Tibial artery (tissue), 4 donors: ENCODE data around the gene PEMT.
A peak's percentile ranks its signal among the peaks of the same experiment; 100 is the strongest.

Experiments used
- DNase-seq, 2 donors: peaks; one replicate each; pipeline ENCODE4 v3.0.0-alpha.2; 2019
- H3K27ac ChIP-seq, 2 donors: fragments of 200-600 bp; sonication (generic) in 1 of 2; 1 replicate in 1 of 2; 2 replicates in 1 of 2; pipeline ENCODE4 v1.5.1; 2018 to 2019; ENCODE audit warnings: mild to moderate bottlenecking in 1 of 2
- H3K27me3 ChIP-seq, 2 donors: fragments of 200-600 bp; sonication (generic) in 1 of 2; one replicate each; pipeline versions ENCODE4 v1.5.1 to v1.6.0; 2016 to 2019
- H3K36me3 ChIP-seq, 3 donors: fragments of 200-600 bp; sonication (generic) in 2 of 3; one replicate each; pipeline ENCODE4 v1.5.1; 2016 to 2019; ENCODE audit warnings: mild to moderate bottlenecking in 2 of 3
- H3K4me1 ChIP-seq, 4 donors: fragments of 200-600 bp; sonication (generic) in 2 of 4; 1 replicate in 3 of 4; 2 replicates in 1 of 4; pipeline ENCODE4 v1.5.1; 2016 to 2019
- H3K4me3 ChIP-seq, 2 donors: fragments of 200-600 bp; sonication (generic) in 1 of 2; 1 replicate in 1 of 2; 2 replicates in 1 of 2; pipeline ENCODE4 v1.5.1; 2018 to 2019; ENCODE audit warnings: mild to moderate bottlenecking in 2 of 2
- H3K9me3 ChIP-seq, 3 donors: fragments of 200-600 bp; sonication (generic) in 1 of 3; one replicate each; pipeline ENCODE4 v1.5.1; 2016 to 2019
- CTCF ChIP-seq, 2 experiments: fragments of 200-600 bp in 1 of 2; fragments of 450-650 bp in 1 of 2; IDR thresholded peaks; one replicate each; pipeline ENCODE4 v1.5.1; 2017 to 2019; ENCODE audit warnings: antibody characterized with exemption in 2 of 2, mild to moderate bottlenecking in 1 of 2, moderate library complexity in 1 of 2
- intact Hi-C: fragments of 100-400 bp; cut with DNase I; formaldehyde crosslinking; loops from one replicate; pipeline ENCODE4 v1.15.0; 2023; ENCODE audit warnings: low total_unique reads

PEMT gene

DNA sequence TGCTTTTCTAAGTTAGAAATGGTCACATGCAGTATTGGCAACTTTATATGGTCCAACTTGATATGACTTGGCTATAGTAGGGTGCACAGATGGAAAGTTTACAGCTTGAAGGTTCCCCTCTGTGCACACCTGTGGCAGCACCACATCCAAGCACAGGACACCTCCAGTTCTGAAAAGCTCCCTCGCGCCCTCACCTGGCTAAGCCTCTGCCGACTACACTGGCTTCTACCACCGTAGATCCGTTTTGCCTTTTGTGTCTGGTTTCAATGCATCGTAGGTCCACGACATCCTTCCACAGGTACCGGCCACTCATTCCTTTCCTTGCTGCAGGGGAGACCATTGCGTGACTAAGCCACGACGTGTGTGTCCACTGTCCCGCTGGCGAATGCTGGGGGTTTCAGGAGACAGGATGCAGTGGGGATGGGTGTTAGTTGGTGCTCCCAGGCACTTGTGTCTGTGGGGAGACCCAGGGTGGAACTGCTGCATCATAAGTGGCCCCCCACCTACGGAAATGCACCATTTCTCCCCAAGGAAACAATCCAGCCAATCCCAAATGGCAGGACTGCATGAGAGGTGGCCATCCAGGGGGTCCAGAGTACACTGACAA, 90.4 kb downstream of the PEMT start:
- Histone ChIP-seq H3K27me3 (no peaks in the 10 kb centered on the region), H3K4me3 (no peak overlapping the region), H3K9me3 (no peaks in the 10 kb centered on the region), H3K4me1 (peaks cover 0 to 12% (median 4%) of the 10 kb centered on the region in 4 donors), H3K27ac (no peak overlapping the region), H3K36me3 (no peaks in the 10 kb centered on the region)
- TF ChIP-seq CTCF (IDR thresholded peaks at IDR 0.05) = no peak
- no peak for DNase-seq
- intact Hi-C loops = no loop called here

GRCh38 chr17:17499402-17500145, 91.9 kb downstream of the PEMT start:
- H3K9me3 ChIP-seq = no peaks in the 10 kb centered on the region
- no peak for TF ChIP-seq CTCF (IDR thresholded peaks at IDR 0.05)
- H3K27ac ChIP-seq = no peak overlapping the region
- intact Hi-C loops = loop anchor here (2.0 to 5.0 kb wide), 3 partner anchors 68 to 141 kb away; partner anchors contain the start of gene PEMT
- H3K27me3 ChIP-seq = no peaks in the 10 kb centered on the region
- no peaks in the 10 kb centered on the region for H3K36me3 ChIP-seq
- no peak overlapping the region for H3K4me3 ChIP-seq
- H3K4me1 ChIP-seq = peaks cover 0 to 27% (median 18%) of the 10 kb centered on the region in 4 donors
- DNase-seq = no peak

DNA sequence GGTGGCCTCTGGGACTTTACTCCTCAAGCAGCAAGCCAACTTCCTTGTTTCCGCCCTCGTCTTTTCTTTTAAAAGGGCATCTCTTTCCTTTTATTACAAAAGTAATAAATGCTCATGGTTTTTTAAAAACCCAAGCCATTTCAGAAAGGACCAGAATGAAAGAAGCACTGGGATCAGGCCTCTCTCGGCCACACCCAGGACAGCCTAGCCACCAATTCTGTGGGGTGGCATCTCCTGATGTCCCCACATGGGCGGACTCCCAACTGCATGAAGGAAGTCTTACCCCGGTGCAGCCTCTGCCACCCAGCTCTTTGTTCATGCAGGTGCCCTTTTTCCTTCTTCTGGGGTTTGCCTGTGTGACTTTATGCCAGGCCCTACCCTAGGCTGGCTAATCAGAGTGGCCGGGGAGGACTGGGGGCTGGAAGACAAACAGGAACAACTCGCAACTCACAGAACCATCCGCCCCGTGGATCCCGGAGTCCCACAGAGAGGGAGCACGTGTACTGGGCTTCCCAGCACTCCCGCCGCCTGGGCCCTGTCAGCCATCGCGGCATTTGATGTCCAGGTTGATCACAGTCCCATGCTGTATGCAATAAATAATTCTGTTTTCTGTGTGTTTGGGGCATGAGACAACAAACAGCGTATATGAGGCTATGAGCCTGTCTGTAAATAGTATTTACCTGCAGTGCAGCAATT, 92.8 kb downstream of the PEMT start:
- Histone ChIP-seq H3K36me3 (no peaks in the 10 kb centered on the region), H3K4me1 (peaks cover 0 to 33% (median 19%) of the 10 kb centered on the region in 4 donors), H3K4me3 (no peak overlapping the region), H3K9me3 (no peaks in the 10 kb centered on the region), H3K27ac (no peak overlapping the region), H3K27me3 (no peaks in the 10 kb centered on the region)
- no peak for TF ChIP-seq CTCF (IDR thresholded peaks at IDR 0.05)
- DNase-seq = no peak
- intact Hi-C loops = loop anchor here (2.0 to 5.0 kb wide), 3 partner anchors 69 to 142 kb away; partner anchors contain the start of gene PEMT

DNA sequence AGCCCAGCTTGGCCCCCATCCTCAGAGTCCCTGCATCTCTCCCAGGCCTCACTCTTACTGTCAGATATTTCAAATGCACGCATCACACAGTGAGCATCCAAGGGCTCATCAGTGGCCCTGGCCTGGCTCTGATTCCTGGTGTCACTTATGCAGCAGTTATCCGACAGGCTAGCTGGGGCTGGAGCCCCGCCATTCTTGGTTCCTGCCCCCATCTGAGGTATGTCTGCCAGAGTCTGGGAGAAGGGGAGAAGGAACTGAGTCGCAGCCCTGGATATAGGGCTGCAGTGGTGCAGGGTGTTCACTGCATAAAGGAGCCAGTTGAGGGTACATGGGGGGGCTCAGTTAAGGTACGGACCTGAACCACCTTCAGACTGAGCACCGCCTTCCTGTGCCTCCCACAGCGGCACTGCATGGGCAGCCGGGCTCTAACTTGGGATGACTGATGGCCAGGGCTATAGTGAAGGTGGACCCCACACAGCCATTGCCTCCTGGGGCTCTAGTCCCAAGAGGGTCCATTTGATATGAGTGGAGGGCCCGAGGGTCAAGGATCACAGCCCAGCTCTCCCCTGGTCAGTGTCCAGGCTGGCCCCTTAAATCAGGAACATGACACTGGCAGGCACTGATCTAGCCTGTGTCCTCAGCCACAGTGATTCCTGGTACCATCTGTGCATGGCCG, 93.5 kb downstream of the PEMT start:
- no peak for TF ChIP-seq CTCF (IDR thresholded peaks at IDR 0.05)
- DNase-seq = peak in 1 of 2 donors; percentile 61
- H3K27ac ChIP-seq = no peak overlapping the region

More for the DNA sequence above, 93.5 kb downstream of the PEMT start:
- no peak overlapping the region for H3K4me3 ChIP-seq
- peaks cover 0 to 35% (median 19%) of the 10 kb centered on the region in 4 donors for H3K4me1 ChIP-seq
- H3K36me3 ChIP-seq = no peaks in the 10 kb centered on the region
- no peaks in the 10 kb centered on the region for H3K9me3 ChIP-seq
- H3K27me3 ChIP-seq = no peaks in the 10 kb centered on the region
- intact Hi-C loops = loop anchor here (2.0 to 5.0 kb wide), 3 partner anchors 69 to 143 kb away; partner anchors contain the start of gene PEMT
